Breast epithelium (tissue), 3 donors: ENCODE results near the gene SMIM24.

Experiments
- POLR2A ChIP-seq: fragments of 450-650 bp; IDR thresholded peaks from one replicate; pipeline ENCODE4 v1.6.1; 2016; ENCODE audit warnings: antibody characterized with exemption, mild to moderate bottlenecking, moderate library complexity
- TF ChIP-seq, protein P1 (sequence below), 3 donors: fragments of 450-650 bp; IDR thresholded peaks; one replicate each; pipeline ENCODE4 v1.5.1; 2016 to 2017; ENCODE audit warnings: antibody characterized with exemption in 3 of 3, mild to moderate bottlenecking in 3 of 3, moderate library complexity in 3 of 3

GRCh38 chr19:3504735-3505134 lies 24.4 kb upstream of the SMIM24 start:
- TF ChIP-seq, protein P1, sequence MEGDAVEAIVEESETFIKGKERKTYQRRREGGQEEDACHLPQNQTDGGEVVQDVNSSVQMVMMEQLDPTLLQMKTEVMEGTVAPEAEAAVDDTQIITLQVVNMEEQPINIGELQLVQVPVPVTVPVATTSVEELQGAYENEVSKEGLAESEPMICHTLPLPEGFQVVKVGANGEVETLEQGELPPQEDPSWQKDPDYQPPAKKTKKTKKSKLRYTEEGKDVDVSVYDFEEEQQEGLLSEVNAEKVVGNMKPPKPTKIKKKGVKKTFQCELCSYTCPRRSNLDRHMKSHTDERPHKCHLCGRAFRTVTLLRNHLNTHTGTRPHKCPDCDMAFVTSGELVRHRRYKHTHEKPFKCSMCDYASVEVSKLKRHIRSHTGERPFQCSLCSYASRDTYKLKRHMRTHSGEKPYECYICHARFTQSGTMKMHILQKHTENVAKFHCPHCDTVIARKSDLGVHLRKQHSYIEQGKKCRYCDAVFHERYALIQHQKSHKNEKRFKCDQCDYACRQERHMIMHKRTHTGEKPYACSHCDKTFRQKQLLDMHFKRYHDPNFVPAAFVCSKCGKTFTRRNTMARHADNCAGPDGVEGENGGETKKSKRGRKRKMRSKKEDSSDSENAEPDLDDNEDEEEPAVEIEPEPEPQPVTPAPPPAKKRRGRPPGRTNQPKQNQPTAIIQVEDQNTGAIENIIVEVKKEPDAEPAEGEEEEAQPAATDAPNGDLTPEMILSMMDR (IDR thresholded peaks at IDR 0.05) = no peak
- no peak for TF ChIP-seq POLR2A
